AG20443 (cell line): ENCODE results near the gene SBF1.
"Not testable (repeated sequence)": the region's sequence is repeated elsewhere in the genome, so short reads cannot be mapped to it uniquely, and the experiment has no call there.

Experiments
- DNase-seq: peaks from one replicate; pipeline ENCODE4 v3.0.0; 2012; ENCODE audit warnings: low spot score, mixed read lengths

The SBF1 gene

GRCh38 chr22:50474710-50475651 is at the start of gene SBF1:
Gene SBF1, minus strand, starts transcription at chr22:50475035. Its CDS starts 195 bp downstream, at chr22:50474840.
- DNase-seq, result peak; percentile 100

- DNase-seq, result no peak
These were observed 49.2 kb upstream of the SBF1 start for GRCh38 chr22:50523806-50524675.

- no peak for DNase-seq
These were observed 48.6 kb upstream of the SBF1 start for GRCh38 chr22:50523458-50523805.

GRCh38 chr22:50522806-50523438 is 48.1 kb upstream of the SBF1 start:
- DNase-seq, result no peak

- no peak for DNase-seq
These were observed 47.5 kb upstream of the SBF1 start for GRCh38 chr22:50522208-50522805.

GRCh38 chr22:50521710-50522109 is 46.9 kb upstream of the SBF1 start:
- no peak for DNase-seq

- DNase-seq, result no peak
These were observed 46.1 kb upstream of the SBF1 start for GRCh38 chr22:50520826-50521453.

GRCh38 chr22:50520184-50520583 is 45.3 kb upstream of the SBF1 start:
- not testable (repeated sequence) for DNase-seq

GRCh38 chr22:50519151-50519550 is 44.3 kb upstream of the SBF1 start:
- DNase-seq, result no peak

GRCh38 chr22:50518606-50519005 is 43.8 kb upstream of the SBF1 start:
- DNase-seq, result no peak

- DNase-seq, result no peak
These were observed 42.8 kb upstream of the SBF1 start for GRCh38 chr22:50517495-50518260.

GRCh38 chr22:50516891-50517290 is 42.1 kb upstream of the SBF1 start:
- DNase-seq, result no peak

- DNase-seq, result no peak
These were observed 41.2 kb upstream of the SBF1 start for GRCh38 chr22:50516068-50516467.

GRCh38 chr22:50513175-50513574 is 38.3 kb upstream of the SBF1 start:
- DNase-seq, result no peak

- DNase-seq, result no peak
These were observed 34.1 kb upstream of the SBF1 start for GRCh38 chr22:50508897-50509296.

- DNase-seq, result peak; percentile 100
These were observed 33.4 kb upstream of the SBF1 start, which contains the start of gene NCAPH2 for GRCh38 chr22:50507991-50508884. Gene NCAPH2, plus strand, starts transcription at chr22:50508224. Its CDS starts 114 bp downstream, at chr22:50508338.

- DNase-seq, result peak; percentile 97
These were observed 32.7 kb upstream of the SBF1 start, which contains the start of gene LMF2 for GRCh38 chr22:50507421-50507990. Gene LMF2, minus strand, starts transcription at chr22:50507702. Its CDS starts 27 bp downstream, at chr22:50507675.

- DNase-seq, result peak; percentile 31
These were observed 32.0 kb upstream of the SBF1 start for GRCh38 chr22:50506611-50507420.
